GM21619 (cell line): Measurements from ENCODE around the gene ZFPM1.
"Not testable (repeated sequence)": the region's sequence is repeated elsewhere in the genome, so short reads cannot be mapped to it uniquely, and the experiment has no call there.

Source experiments
- ATAC-seq: cut with Tn5 transposase; IDR thresholded peaks from one replicate; pipeline ENCODE4 v1.9.1; 2021; ENCODE audit not compliant: unreplicated experiment

ZFPM1 gene

DNA sequence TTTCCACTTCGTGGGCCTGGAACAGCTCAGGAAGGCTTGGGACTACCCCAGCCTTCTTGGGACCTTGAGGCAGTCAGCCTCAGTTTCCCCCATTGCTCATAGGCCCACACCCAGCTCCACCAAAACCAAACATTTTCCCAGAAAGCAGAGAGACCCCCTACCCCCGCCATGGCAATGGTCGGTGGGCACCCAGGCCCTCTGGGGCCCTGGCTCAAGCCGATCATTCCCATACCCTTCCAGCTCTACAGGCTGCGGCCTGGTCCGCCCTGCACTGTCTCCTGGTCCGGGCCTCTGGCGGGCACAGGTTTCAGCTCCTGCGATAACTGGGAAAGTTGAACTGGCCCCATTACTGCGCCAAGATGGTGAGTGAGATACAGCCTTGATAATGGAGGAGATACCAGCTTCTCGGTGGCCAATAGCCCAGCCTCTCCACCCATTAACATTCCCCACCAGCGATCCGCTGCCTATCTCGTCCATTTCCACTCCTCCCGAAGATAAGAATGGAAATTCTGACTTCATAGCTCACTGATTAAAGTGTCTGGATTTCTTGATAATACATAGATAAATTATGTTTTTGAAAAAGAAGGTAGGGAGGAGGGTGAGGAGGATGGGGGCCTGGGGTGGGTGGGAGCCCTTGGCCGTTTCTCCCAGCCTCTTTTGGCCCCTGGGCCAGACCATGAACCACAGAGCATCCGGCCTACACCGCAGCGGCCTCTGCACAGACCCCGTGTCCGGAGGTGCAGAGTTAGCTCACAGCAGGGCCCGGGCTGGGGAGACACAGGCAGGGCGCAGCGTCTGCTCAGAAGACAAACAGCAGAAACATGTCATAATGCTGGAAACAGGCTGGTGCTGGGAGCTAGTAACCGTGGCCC is 11.6 kb downstream of the ZFPM1 start:
- no peak for ATAC-seq

DNA sequence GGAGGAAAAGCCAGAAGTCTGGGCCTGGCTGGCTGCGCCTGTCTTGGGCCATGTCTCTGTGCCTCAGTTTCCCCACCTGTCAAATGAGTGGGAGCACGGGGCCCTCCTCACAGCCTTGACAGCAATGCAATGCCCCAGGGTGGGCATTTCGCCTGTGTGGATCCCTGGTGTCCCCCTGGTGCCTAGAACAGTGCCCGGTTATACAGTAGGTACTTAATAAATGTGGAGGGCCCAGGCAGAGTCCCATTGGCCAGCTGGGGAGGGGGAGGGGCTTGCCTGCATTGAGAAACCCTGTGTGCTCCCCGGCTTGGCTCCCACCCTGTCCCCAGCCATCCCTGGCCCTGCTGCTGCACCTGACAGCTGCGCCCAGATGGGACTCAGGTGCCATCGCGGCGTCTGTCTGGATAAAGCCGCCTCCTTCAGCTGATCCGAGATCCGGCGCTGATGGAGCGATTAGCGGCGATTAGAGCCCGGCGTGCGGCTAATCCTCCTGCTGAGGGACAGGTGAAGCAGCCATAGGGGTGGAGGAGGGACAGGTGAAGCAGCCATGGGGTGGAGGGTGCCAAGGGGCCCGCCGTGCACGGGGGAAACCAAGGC is 12.4 kb downstream of the ZFPM1 start:
- ATAC-seq: no peak

DNA sequence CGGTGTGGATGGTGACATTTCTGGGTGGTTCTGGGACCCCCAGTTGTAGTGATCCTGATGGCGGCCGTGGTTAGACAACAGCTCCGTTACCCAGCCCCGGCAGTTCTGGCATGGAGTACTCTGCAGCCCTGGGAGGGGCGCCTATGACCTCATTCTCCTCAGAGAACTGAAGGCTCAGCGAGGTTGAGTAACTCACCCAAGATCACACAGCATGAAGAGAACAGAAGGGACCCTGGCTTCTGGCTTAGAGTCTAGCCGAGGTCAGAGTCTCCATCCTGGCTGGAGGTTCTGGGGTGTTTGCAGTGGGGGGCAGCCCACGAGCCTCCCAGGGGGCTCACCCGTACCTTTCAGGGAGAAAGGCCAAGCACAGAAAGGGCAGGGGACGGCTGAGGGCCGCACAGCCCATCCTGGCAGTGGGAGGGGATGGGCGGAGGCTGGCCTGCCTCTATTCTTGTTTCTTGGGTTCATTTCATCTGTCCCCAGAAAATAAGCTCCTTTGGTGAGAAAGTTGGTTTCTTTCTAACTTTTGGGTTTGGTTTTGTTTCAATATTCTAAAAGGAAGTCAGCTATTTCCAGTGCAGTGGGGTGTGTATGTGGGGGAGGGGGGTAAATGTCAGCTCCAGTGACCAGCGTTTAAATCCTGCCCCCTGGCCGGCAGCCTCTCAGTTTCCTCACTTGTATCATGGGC is 13.2 kb downstream of the ZFPM1 start:
- ATAC-seq: no peak

DNA sequence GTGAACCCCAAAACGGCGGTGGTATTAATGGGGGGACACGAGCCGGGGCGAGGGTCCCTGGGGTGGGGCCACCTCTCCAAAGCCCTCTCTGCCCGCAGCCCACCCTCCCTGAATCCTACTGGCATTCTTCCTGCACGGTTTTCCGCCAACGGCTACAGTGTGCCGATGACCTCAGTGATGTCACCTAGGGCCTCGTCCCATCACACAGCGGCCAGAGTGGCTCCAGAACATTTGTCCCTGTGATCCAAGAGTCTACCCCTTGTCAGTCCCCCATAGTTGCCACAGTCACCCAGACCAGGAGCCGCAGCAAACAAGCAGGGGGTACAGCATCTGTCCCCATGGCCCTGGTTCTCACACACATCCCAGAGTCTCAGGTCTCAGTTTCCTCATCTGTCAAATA is 13.9 kb downstream of the ZFPM1 start:
- ATAC-seq: no peak

DNA sequence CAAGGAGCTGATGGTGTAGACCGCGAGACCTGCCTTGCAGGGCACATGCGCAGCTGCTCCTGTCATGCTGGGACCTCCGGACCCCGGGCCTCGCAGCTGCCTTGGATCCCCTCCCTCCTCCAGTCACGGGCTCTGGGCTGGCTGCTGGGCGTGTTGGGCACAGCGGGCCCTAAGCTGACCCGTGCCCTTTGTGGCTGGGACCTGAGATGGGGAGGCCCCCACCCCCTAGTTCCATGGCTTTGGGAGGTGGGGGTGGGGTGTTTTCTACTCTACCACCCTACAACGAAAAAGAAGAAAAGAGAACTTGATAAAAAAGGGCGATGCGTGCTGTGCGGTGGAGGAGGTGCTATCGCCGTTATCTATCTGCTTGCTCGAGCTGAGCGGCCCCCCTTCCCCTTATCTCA is 14.5 kb downstream of the ZFPM1 start:
- ATAC-seq: no peak

DNA sequence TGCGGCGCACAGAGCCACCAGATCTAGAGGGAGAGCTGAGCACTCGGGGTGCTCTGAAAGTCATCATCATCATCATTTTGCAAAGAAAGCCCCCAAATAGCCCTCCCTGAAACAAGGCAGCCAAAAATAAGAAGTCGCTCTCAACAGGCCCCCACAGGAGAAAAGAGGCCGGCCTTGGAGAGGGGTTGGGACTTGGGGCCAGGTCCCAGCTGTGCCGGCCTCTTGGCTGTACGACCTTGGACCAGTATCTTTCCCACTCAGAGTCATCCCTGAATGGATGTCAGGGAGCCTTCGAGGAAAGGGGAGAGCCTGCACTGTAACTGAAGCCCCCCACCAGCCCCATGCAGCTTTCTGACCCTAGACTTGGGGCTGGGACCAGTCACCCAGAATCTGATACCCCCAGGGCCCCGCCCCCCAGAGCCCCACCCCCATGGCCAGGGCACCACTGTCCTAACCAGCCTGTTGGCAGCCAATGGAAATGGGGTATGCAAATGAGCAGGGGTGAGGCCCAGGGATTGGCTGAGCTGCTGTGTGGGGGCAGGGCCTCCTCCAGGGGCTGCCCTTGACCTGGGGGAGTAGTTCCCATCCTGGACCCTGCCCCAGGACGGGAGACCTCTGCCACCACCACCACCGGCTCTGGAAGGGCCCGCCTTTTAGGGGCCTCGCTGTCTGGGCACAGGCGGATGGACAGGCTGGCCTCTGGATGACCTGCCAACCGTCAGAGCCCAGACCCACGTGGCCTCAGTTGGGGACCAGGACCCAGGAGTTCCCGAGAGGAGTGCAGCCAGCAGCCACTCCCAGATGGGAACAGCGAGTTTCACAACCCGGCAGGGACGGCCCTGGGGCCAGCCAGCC is 15.4 kb downstream of the ZFPM1 start:
- ATAC-seq: no peak

DNA sequence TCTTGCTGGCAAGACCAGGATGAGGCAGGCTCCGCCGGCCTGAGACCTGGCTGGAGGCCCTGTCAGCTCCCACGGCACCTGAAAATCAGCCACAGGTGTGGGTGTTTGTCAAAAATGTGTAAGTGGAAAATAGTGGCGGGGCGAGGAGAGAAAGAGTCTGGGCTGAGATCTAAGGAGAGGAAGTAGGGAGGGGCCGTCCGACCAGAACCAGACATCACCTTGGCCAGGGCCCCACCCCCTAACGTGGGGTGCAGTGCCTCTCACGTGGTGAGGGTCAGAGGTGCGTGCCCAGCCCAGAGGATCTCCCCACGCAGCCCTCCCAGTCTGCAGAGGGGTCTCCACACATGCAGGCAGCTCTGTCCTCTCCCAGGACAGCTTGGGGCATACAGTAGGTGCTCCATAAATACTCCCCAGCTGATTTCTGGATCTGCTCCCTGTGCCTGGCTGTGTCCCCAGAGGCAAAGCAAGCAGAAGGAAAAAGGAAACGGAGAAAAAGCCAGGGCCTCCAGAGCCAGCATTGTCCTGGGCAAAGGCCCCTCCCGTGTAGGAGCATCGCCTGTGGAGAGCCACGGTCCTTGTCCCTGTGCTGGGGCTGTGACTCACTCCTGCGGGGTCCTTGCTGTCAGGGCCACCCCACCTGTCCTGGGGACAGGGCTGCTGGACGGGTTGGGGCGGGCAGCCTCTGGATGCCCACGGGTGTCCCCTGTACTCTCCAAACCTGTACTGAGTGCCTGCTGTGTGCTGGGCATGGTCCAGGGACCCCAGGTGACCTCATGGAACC is 16.7 kb downstream of the ZFPM1 start:
- ATAC-seq: no peak

DNA sequence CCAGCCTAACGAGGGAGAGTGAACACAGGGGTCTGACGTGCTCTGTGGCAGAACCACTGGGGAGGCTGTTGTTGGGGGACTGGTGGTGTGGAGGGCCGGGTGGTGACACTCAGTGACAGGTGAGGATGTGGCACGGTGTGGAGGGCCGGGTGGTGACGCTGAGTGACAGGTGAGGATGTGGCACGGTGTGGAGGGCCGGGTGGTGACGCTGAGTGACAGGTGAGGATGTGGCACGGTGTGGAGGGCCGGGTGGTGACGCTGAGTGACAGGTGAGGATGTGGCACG is 17.3 kb downstream of the ZFPM1 start:
- ATAC-seq: not testable (repeated sequence)

DNA sequence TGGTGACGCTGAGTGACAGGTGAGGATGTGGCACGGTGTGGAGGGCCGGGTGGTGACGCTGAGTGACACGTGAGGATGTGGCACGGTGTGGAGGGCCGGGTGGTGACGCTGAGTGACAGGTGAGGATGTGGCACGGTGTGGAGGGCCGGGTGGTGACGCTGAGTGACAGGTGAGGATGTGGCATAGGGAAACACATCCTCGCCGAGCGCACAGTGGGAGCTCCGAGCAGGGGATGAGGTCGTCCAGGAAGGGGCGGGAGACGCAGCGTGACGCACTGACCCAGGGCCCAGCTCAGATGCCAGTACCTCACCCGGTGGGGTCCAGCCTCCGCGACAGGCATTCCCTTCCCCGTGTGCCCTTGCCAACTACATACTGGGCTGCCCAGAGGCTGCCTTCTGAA is 17.6 kb downstream of the ZFPM1 start:
- not testable (repeated sequence) for ATAC-seq

DNA sequence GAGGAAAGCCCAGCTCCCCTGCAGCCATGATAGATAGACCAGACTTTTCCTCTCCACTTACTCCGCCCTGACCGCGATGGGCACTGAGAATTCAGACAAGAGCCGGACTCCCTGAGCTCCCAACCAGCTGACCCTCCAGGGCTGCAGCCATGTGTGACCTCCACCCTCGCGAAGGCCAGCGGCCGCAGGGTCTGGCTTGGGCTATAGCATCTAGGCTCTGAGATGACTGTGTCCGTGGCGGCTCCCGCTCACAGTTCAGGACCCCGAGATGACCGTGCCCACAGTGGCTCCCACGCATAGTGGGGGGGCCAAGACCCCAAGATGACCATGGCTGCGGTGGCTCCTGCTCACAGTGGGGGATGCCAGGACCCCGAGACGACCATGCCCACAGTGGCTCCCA is 18.0 kb downstream of the ZFPM1 start:
- no peak for ATAC-seq

DNA sequence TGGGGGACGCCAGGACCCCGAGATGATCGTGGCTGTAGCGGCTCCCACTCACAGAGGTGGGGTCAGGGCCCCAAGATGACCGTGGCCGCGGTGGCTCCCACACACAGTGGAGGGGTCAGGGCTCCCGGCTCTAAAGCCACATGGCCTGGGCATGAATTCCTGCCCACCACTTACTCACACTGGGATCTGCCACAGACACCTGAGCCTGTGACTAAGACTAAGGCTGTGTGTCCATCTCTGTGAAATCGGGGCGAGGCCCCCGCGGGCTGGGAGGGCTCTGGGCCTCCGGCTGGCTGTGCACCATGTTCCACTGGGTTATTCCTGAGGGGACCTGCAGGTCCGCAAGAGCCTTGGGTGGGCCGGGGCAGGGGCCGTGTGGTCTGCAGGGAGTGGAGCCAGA is 18.5 kb downstream of the ZFPM1 start:
- no peak for ATAC-seq

DNA sequence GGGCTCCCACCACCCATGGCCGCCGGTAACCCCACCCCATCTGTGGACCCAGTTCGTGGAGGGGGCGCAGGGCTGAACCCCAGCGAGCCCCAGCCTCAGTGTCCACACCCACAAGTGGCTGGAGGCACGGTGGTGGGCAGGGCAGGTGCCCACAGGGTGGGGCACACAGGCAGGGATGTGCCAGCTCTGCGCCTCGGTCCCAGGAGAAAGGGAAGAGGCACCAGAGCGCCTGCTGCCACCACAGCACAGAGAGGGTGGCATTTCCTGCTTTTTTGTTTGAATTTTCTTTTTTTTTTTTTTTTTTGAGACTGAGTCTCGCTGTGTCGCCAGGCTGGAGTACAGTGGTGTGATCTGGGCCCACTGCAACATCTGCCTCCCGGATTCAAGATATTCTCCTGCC is 19.0 kb downstream of the ZFPM1 start:
- no peak for ATAC-seq

DNA sequence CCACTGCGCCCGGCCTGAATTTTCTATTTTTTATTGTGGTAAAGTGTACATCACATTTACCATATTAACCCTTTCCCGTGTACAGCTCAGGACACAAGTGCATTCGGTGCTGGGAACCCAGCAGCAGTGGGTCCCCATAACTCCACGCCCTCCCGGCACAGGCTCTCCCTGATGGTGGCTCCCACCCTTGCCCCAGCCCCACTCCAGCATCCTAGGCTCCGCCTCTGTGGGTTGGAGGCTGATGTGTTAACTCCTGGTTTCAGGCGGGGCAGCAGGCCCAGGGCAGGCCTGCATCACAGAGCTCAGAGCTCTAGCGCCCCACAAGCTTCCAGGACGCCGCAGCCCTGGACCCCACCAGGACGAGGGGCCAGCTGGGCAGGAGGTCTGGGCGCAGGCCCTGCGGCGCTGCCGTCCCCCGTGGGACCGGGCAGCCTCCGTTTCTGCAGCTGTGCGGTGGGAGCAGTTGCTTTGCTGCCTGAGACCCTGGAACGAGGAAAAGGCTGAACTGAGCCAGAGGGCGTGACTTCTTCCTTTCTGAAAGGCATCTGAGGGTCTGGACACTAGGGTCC is 19.6 kb downstream of the ZFPM1 start:
- no peak for ATAC-seq

DNA sequence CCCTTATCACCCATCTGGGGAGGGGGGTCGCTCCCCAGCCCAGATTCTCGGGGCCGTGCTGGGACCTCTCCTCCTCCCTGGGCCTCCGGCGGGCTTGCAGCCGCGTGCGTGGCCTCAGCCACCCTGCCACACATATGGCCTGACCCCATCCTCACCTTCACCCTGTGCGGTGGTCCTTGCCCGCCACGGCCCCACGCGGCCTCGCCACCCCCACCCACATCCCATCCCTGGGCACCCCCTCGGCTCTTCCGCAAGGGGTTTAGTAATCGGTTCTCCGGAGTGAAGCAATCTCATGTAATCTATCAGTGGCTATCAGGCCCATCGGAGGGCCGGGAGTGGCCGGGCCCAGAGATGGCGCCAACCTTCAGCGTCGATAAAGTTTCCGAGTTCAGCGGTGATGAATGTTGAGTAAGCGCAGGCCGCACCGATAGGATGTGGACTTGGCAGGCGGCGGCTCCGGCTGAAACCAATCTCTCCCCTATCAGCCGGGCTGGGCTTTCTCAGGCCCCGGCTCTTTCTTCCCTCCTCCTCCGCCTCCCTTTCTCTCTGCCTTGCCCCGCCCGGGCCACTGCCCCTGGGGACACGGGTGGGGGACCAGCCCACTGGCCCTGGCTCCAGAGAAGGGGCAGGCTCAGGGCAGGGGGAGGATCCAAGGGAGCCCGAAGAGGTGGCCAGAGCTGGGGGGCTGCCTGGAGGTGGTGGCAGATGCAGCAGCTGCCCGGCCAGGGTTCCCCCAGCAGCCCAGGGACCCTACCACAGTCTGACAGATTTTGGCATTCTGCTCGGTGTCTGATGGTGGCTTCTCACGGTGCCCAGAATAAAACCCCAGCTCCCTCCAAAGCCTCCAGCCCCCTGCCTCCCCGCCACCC is 20.8 kb downstream of the ZFPM1 start:
- no peak for ATAC-seq

DNA sequence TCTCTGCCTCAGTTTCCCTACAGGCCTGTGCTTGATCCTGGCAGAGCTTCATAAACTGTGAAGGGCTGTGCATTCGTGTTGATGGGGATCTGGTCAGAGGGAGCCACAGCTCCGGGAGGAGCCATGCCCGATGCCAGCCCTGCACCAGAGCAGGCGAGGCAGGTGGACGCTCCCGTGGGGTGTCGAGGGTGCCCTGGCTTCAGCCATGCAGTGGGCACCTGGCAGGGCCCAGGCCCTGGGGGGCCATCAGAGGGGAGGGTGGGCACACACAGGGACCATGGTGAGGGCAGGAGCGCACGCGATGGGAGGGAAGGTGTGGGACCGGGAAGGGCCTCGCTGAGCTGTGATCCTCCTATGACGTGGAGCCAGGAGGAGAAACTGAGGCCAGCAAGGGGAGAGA is 22.0 kb downstream of the ZFPM1 start:
- ATAC-seq: no peak

DNA sequence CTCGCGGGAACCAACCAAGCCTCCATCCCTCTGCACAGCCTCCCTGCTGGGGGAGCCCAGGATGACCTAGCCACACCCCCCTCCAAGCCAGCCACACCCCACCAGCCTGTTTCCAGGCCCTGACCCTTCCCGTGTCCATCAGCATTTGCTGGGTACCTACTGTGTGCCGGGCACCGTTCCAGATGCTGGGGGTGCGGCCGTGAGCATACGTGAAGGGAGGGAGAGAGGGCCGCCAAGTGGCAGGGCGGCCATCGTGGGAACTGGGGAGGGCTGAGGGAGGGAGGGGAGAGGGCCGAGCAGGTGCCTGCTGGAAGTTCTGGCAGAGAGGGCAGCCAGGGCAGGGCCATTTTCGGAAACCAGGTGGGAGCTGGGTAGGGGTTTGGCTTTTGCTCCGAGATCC is 23.1 kb downstream of the ZFPM1 start:
- no peak for ATAC-seq

DNA sequence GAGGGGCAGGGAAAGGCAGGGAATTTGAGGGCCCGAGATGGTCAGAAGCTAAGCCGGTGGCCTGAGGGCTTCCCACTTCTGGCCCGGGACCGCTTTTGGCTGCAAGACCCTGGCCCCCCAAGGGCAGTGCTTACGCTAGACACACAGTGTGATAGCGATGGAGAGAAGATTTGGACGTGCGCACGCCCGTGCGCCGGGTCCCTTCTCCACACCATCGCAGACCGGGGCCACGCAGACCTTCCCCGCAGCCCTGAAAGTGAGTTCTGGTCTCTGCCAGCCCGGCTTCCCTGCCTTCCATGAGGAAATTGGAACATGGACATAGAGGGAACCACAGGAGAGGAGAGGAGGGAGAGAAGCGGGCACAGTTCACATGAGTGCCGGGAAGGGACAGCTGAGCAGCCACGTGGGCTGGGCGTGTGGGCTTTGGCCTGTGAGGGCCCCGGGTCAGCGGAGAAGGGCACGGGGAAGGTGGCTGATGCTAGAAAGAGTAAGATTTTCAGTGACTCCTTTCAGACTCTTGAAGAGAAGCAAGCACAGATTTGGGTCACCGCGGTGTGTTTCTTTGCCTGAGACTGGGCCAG is 23.8 kb downstream of the ZFPM1 start:
- no peak for ATAC-seq

DNA sequence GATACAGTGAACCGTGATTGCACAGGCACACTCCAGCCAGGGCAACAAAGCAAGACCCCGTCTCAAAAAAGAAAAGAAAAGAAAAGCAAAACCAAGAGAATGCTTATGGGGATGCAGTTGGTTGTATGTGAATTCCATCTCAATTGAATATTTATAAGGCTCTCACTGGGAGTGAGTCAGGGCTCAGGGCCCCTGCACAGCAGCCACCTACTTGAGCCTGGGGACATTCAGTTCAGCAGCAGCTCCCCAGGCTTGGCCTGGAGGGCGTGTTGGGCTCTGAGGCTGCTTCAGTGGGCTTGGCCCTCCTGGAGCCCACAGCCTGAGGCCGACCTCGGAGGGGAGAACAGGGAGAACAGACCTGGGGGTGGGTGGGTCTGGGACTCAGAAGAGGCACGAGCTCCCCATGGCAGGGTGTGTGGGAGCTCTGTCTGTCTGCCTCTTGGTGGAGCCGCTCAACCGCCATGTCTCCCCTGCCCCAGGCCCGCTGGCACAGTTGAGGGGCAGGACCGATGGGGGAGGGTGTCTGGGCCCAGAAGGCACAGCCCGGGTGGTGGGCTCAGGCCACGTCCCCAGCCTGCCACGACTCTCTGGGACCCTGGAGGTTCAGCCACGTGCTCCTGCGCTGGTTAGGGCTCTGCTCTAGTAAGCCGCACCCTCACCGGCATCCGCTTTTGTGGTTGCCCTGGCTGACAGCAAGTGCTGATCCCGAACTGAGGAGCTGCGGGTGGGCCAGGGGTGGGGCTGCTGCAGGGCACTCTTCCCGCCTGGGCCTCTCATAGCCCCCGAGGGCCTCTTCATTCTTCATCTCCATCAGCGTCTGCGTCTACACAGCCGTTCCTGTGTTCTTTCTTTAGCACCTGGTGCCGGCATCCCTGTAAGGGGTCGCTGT is 24.8 kb downstream of the ZFPM1 start:
- ATAC-seq: no peak
